PFSK-1 (cell line): ENCODE measurements around the gene DAB2IP.

Experiments
- SIN3A ChIP-seq: IDR thresholded peaks from 2 replicates; pipeline ENCODE4 v1.6.1; 2012; ENCODE audit warnings: mild to moderate bottlenecking, low read length, moderate library complexity, borderline replicate concordance; ENCODE audit not compliant: insufficient read depth
- TAF1 ChIP-seq: IDR thresholded peaks from 2 replicates; pipeline ENCODE4 v1.6.1; 2012; ENCODE audit warnings: low read length, control low read depth, borderline replicate concordance; ENCODE audit not compliant: insufficient read depth
- TF ChIP-seq, protein P1 (sequence below), 2 experiments: IDR thresholded peaks; 2 replicates each; pipeline versions ENCODE4 v1.6.1 to v1.8.0; 2011 to 2012; ENCODE audit warnings: low read depth in 2 of 2, low read length in 2 of 2, control low read depth in 1 of 2, inconsistent platforms in 1 of 2, mild to moderate bottlenecking in 1 of 2, moderate library complexity in 1 of 2; ENCODE audit not compliant: insufficient read depth in 1 of 2

DNA sequence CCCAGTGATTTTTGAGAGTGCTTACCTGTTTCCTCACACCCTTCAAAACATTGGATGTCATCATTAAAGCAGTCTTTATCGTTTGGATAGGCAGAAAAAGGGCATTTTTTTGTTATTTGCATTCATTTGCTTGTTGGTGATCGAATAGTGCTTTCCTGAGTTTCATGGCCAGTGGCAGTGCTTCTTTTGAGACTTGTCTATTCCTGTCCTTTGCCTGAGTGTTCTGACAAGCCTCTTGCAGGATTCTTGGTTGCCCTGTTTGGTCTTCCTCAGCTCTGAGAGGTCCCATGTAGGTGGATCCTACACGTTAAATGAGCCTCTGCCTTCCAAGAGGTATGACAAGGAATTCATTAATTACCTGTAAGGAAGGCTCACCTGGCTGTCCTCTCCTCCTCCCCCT lies 52.8 kb downstream of the DAB2IP start:
- TF ChIP-seq TAF1 (no peak), SIN3A (no peak)
- TF ChIP-seq, protein P1, sequence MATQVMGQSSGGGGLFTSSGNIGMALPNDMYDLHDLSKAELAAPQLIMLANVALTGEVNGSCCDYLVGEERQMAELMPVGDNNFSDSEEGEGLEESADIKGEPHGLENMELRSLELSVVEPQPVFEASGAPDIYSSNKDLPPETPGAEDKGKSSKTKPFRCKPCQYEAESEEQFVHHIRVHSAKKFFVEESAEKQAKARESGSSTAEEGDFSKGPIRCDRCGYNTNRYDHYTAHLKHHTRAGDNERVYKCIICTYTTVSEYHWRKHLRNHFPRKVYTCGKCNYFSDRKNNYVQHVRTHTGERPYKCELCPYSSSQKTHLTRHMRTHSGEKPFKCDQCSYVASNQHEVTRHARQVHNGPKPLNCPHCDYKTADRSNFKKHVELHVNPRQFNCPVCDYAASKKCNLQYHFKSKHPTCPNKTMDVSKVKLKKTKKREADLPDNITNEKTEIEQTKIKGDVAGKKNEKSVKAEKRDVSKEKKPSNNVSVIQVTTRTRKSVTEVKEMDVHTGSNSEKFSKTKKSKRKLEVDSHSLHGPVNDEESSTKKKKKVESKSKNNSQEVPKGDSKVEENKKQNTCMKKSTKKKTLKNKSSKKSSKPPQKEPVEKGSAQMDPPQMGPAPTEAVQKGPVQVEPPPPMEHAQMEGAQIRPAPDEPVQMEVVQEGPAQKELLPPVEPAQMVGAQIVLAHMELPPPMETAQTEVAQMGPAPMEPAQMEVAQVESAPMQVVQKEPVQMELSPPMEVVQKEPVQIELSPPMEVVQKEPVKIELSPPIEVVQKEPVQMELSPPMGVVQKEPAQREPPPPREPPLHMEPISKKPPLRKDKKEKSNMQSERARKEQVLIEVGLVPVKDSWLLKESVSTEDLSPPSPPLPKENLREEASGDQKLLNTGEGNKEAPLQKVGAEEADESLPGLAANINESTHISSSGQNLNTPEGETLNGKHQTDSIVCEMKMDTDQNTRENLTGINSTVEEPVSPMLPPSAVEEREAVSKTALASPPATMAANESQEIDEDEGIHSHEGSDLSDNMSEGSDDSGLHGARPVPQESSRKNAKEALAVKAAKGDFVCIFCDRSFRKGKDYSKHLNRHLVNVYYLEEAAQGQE (IDR thresholded peaks at IDR 0.05; ENCODE audit: insufficient read depth in 1 of 2, low read depth in 2 of 2, low read length in 2 of 2), result no peak
